Sigmoid colon (tissue), 4 donors: ENCODE measurements around the gene GLIS1.

Experiments used
- EP300 ChIP-seq, 4 donors: sonication (generic); formaldehyde crosslinking; IDR thresholded peaks; one replicate each; pipeline ENCODE4 v1.6.1; 2017; ENCODE audit warnings: antibody characterized with exemption in 4 of 4
- POLR2A ChIP-seq, 2 donors: fragments of 450-650 bp; IDR thresholded peaks; one replicate each; pipeline ENCODE4 v1.6.1; 2016; ENCODE audit warnings: antibody characterized with exemption in 2 of 2, mild to moderate bottlenecking in 2 of 2, moderate library complexity in 2 of 2
- POLR2AphosphoS5 ChIP-seq, 4 donors: sonication (generic); formaldehyde crosslinking; IDR thresholded peaks; one replicate each; pipeline ENCODE4 v1.6.1; 2017; ENCODE audit warnings: antibody characterized with exemption in 4 of 4
- TF ChIP-seq, protein P1 (sequence below), 4 experiments: fragments of 450-650 bp in 3 of 4; fragments of 200-600 bp in 1 of 4; IDR thresholded peaks; one replicate each; pipeline ENCODE4 v1.5.1; 2016 to 2019; ENCODE audit warnings: antibody characterized with exemption in 4 of 4, mild to moderate bottlenecking in 3 of 4, moderate library complexity in 2 of 4

- TF ChIP-seq, protein P1, sequence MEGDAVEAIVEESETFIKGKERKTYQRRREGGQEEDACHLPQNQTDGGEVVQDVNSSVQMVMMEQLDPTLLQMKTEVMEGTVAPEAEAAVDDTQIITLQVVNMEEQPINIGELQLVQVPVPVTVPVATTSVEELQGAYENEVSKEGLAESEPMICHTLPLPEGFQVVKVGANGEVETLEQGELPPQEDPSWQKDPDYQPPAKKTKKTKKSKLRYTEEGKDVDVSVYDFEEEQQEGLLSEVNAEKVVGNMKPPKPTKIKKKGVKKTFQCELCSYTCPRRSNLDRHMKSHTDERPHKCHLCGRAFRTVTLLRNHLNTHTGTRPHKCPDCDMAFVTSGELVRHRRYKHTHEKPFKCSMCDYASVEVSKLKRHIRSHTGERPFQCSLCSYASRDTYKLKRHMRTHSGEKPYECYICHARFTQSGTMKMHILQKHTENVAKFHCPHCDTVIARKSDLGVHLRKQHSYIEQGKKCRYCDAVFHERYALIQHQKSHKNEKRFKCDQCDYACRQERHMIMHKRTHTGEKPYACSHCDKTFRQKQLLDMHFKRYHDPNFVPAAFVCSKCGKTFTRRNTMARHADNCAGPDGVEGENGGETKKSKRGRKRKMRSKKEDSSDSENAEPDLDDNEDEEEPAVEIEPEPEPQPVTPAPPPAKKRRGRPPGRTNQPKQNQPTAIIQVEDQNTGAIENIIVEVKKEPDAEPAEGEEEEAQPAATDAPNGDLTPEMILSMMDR (IDR thresholded peaks at IDR 0.05) = no peak
- no peak for TF ChIP-seq POLR2A (IDR thresholded peaks at IDR 0.05)
- no peak for TF ChIP-seq POLR2AphosphoS5 (IDR thresholded peaks at IDR 0.05)
- TF ChIP-seq EP300 (IDR thresholded peaks at IDR 0.05) = no peak
Observed at GRCh38 chr1:53655931-53656746, 82.8 kb downstream of the GLIS1 start.
